Measurements from ENCODE around the gene HPS4.

HPS4 gene

GRCh38 chr22:26406118-26406517 is 77.5 kb downstream of the HPS4 start:
- no peak for DNase-seq

- DNase-seq = no peak
Observed at GRCh38 chr22:26404851-26405421, 78.6 kb downstream of the HPS4 start.

GRCh38 chr22:26401726-26402125 is 81.9 kb downstream of the HPS4 start:
- no peak for DNase-seq

Measured in CD4-positive, alpha-beta T cell treated with Interleukin-15 for 1 hour (primary cell).